GM12865 (cell line): ENCODE data around the gene HMGXB3.

Source experiments
- DNase-seq: peaks from one replicate; pipeline ENCODE4 v3.0.0; 2010; ENCODE audit warnings: low read depth
- H3K4me3 ChIP-seq: 2 replicates; pipeline ENCODE4 v1.5.1; 2011; ENCODE audit warnings: mild to moderate bottlenecking, low read depth, low read length, control low read depth
- TF ChIP-seq, protein P1 (sequence below): IDR thresholded peaks from 2 replicates; pipeline ENCODE4 v1.5.1; 2011; ENCODE audit warnings: low read length, control low read depth, low read depth, inconsistent platforms; ENCODE audit not compliant: insufficient read depth; ENCODE audit errors: missing control alignments

The HMGXB3 gene

GRCh38 chr5:150057052-150057451 lies 56.5 kb downstream of the HMGXB3 start:
- no peak for DNase-seq
- no peak overlapping the region for H3K4me3 ChIP-seq
- TF ChIP-seq, protein P1, sequence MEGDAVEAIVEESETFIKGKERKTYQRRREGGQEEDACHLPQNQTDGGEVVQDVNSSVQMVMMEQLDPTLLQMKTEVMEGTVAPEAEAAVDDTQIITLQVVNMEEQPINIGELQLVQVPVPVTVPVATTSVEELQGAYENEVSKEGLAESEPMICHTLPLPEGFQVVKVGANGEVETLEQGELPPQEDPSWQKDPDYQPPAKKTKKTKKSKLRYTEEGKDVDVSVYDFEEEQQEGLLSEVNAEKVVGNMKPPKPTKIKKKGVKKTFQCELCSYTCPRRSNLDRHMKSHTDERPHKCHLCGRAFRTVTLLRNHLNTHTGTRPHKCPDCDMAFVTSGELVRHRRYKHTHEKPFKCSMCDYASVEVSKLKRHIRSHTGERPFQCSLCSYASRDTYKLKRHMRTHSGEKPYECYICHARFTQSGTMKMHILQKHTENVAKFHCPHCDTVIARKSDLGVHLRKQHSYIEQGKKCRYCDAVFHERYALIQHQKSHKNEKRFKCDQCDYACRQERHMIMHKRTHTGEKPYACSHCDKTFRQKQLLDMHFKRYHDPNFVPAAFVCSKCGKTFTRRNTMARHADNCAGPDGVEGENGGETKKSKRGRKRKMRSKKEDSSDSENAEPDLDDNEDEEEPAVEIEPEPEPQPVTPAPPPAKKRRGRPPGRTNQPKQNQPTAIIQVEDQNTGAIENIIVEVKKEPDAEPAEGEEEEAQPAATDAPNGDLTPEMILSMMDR = no peak

- H3K4me3 ChIP-seq = no peak overlapping the region
- TF ChIP-seq, protein P1 = no peak
- no peak for DNase-seq
Observed at GRCh38 chr5:150057511-150057910, 57.0 kb downstream of the HMGXB3 start.

- TF ChIP-seq, protein P1 = no peak
- no peak for DNase-seq
- H3K4me3 ChIP-seq = no peak overlapping the region
Observed at GRCh38 chr5:150057996-150058395, 57.5 kb downstream of the HMGXB3 start.

GRCh38 chr5:150058480-150059126 lies 58.1 kb downstream of the HMGXB3 start:
- DNase-seq = no peak
- H3K4me3 ChIP-seq = no peak overlapping the region
- TF ChIP-seq, protein P1 = no peak

DNA sequence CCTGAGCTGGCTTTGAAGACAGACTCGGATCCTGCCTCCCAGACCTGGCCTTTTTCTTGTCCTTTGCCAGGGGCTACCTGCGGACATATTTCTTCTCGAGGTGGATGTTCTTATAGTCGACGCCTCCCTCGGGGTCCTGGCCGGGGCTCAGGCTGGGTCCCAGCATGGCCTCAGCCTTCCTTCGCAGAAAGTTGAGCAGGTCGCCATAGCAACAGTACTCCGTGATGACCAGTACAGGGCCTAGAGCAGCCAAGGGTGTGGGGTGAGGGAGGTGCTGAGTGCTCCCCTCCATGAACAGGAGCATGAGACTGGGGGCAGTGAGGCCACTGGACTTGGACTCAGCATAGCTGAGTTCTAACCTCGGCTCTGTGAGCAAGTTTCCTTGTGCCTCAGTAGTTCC lies 59.1 kb downstream of the HMGXB3 start:
- TF ChIP-seq, protein P1 = no peak
- no peak for DNase-seq
- no peak overlapping the region for H3K4me3 ChIP-seq

GRCh38 chr5:150060471-150060870 lies 59.9 kb downstream of the HMGXB3 start:
- no peak overlapping the region for H3K4me3 ChIP-seq
- TF ChIP-seq, protein P1 = no peak
- no peak for DNase-seq

GRCh38 chr5:150061538-150061995 lies 61.0 kb downstream of the HMGXB3 start:
- TF ChIP-seq, protein P1 = no peak
- DNase-seq = no peak

More at GRCh38 chr5:150061538-150061995, 61.0 kb downstream of the HMGXB3 start:
- H3K4me3 ChIP-seq = no peak overlapping the region
